Upper lobe of left lung (tissue), 4 donors: ENCODE data around the gene SECISBP2L.

Source experiments
- CTCF ChIP-seq, 6 experiments: fragments of 450-650 bp in 4 of 6; fragments of 200-600 bp in 2 of 6; sonication (generic) in 2 of 6; IDR thresholded peaks; one replicate each; pipeline ENCODE4 v1.5.1; 2016 to 2019; ENCODE audit warnings: antibody characterized with exemption in 6 of 6
- EP300 ChIP-seq, 4 donors: sonication (generic); formaldehyde crosslinking; IDR thresholded peaks; one replicate each; pipeline ENCODE4 v1.5.1; 2017; ENCODE audit warnings: antibody characterized with exemption in 4 of 4, control low read depth in 2 of 4
- POLR2A ChIP-seq, 4 donors: fragments of 450-650 bp; IDR thresholded peaks; one replicate each; pipeline ENCODE4 v1.5.1; 2016 to 2017; ENCODE audit warnings: antibody characterized with exemption in 4 of 4, mild to moderate bottlenecking in 2 of 4
- POLR2AphosphoS5 ChIP-seq, 2 donors: sonication (generic); formaldehyde crosslinking; IDR thresholded peaks; one replicate each; pipeline ENCODE4 v1.5.1; 2017; ENCODE audit warnings: antibody characterized with exemption in 2 of 2

GRCh38 chr15:48989170-48989569 is 57.1 kb downstream of the SECISBP2L start:
- TF ChIP-seq CTCF (IDR thresholded peaks at IDR 0.05): no peak
- TF ChIP-seq EP300 (IDR thresholded peaks at IDR 0.05): no peak
- TF ChIP-seq POLR2AphosphoS5 (IDR thresholded peaks at IDR 0.05): no peak
- TF ChIP-seq POLR2A (IDR thresholded peaks at IDR 0.05): no peak
